Endothelial cell of umbilical vein (primary cell): ENCODE data around the gene CDK6. TPM values are rescaled to one million over a fixed set of nuclear protein-coding genes. Genes with fewer than 3 reads are reported as not detected.

ENCODE experiments used
- BruUV-seq: library from RNA; stranded (reverse); fragments of 400-500 nt; replicated peaks from 2 replicates; lab custom pipeline; 2021; lab: Mats Ljungman, UMichigan
- CTCF ChIA-PET: fragments of 300-600, 350-600 bp; sonication (Branson Sonifier 250); formaldehyde crosslinking; loops from one replicate; lab custom pipeline; 2021; ENCODE audit warnings: antibody characterized with exemption, inconsistent platforms; lab: Charles Lee
- POLR2A ChIA-PET: fragments of 300-600, 350-600 bp; sonication (Branson Sonifier 250); formaldehyde crosslinking; loops from one replicate; lab custom pipeline; 2021; ENCODE audit warnings: antibody characterized with exemption, inconsistent platforms; lab: Charles Lee
- DNase-seq: peaks from one replicate; pipeline ENCODE4 v3.0.0-alpha.2; 2011; ENCODE audit warnings: low read depth, low spot score
- FAIRE-seq: peaks from 2 replicates; lab custom pipeline; 2011; peaks lifted over from hg19 to GRCh38; lab: Jason Lieb, UNC
- H2AFZ ChIP-seq: 2 replicates; pipeline ENCODE4 v1.6.0; 2012; ENCODE audit warnings: low read depth, low read length, control low read depth, inconsistent platforms
- H3K27ac ChIP-seq: 2 replicates; pipeline ENCODE4 v1.5.1; 2011; ENCODE audit warnings: low read depth, mild to moderate bottlenecking, control low read depth, low read length, moderate library complexity; ENCODE audit not compliant: insufficient read depth
- H3K27me3 ChIP-seq, 2 experiments: 2 replicates each; pipeline versions ENCODE4 v1.6.0 to v1.6.1; 2011; ENCODE audit warnings: low read length in 2 of 2, mixed read lengths in 1 of 2; ENCODE audit not compliant: control insufficient read depth in 2 of 2, insufficient read depth in 2 of 2
- H3K36me3 ChIP-seq, 2 experiments: 2 replicates in 1 of 2; 3 replicates in 1 of 2; pipeline ENCODE4 v1.5.1; 2011; ENCODE audit warnings: low read length in 2 of 2, mild to moderate bottlenecking in 1 of 2, moderate library complexity in 1 of 2; ENCODE audit not compliant: control insufficient read depth in 2 of 2, insufficient read depth in 2 of 2; ENCODE audit errors: extremely low read depth in 1 of 2
- H3K4me1 ChIP-seq: 3 replicates; pipeline ENCODE4 v1.5.1; 2011; ENCODE audit warnings: mild to moderate bottlenecking, low read length; ENCODE audit not compliant: control insufficient read depth, insufficient read depth; ENCODE audit errors: extremely low read depth
- H3K4me2 ChIP-seq: 2 replicates; pipeline ENCODE4 v1.6.1; 2011; ENCODE audit warnings: low read length, control low read depth, mixed read lengths; ENCODE audit not compliant: insufficient read depth
- H3K4me3 ChIP-seq, 3 experiments: fragments of 200-600 bp in 1 of 3; sonication (generic), shearing (Covaris generic) in 1 of 3; replicated peaks in 1 of 3; 2 replicates each; pipeline ENCODE4 v1.5.1; 2011 to 2016; ENCODE audit warnings: control low read depth in 3 of 3, low read length in 3 of 3, mild to moderate bottlenecking in 2 of 3, inconsistent platforms in 1 of 3, low read depth in 1 of 3, moderate library complexity in 1 of 3; ENCODE audit not compliant: insufficient read depth in 1 of 3
- H3K79me2 ChIP-seq: 2 replicates; pipeline ENCODE4 v1.6.0; 2012; ENCODE audit warnings: low read length, inconsistent platforms; ENCODE audit not compliant: control insufficient read depth, insufficient read depth
- H3K9ac ChIP-seq: replicated peaks from 2 replicates; pipeline ENCODE3; 2011; ENCODE audit warnings: low read length, control low read depth; ENCODE audit not compliant: insufficient read depth; ENCODE audit errors: extremely low read depth
- H3K9me1 ChIP-seq: replicated peaks from 3 replicates; pipeline ENCODE4 v1.6.0; 2011; ENCODE audit warnings: mild to moderate bottlenecking, low read length; ENCODE audit not compliant: control insufficient read depth, insufficient read depth; ENCODE audit errors: extremely low read depth
- H3K9me3 ChIP-seq: replicated peaks from 2 replicates; pipeline ENCODE4 v1.5.1; 2012; ENCODE audit warnings: low read length, inconsistent platforms; ENCODE audit not compliant: control insufficient read depth, insufficient read depth
- H4K20me1 ChIP-seq: replicated peaks from 2 replicates; pipeline ENCODE3; 2011; ENCODE audit warnings: mild to moderate bottlenecking, low read length; ENCODE audit not compliant: control insufficient read depth, insufficient read depth; ENCODE audit errors: extremely low read depth
- EZH2 ChIP-seq: IDR thresholded peaks from 2 replicates; pipeline ENCODE4 v1.6.1; 2012; ENCODE audit warnings: borderline replicate concordance, low read depth, mild to moderate bottlenecking, moderate library complexity, low read length, inconsistent platforms; ENCODE audit not compliant: severe bottlenecking
- FOS ChIP-seq: IDR thresholded peaks from 2 replicates; pipeline ENCODE4 v1.6.1; 2011; ENCODE audit warnings: mild to moderate bottlenecking, low read length, moderate library complexity, borderline replicate concordance; ENCODE audit not compliant: insufficient read depth
- GATA2 ChIP-seq: IDR thresholded peaks from 2 replicates; pipeline ENCODE4 v1.7.0; 2011; ENCODE audit warnings: low read depth, mild to moderate bottlenecking, moderate library complexity, mixed read lengths, low read length; ENCODE audit not compliant: insufficient read length, insufficient read depth
- JUN ChIP-seq: IDR thresholded peaks from 2 replicates; pipeline ENCODE4 v1.6.1; 2011; ENCODE audit warnings: borderline replicate concordance, low read depth; ENCODE audit not compliant: insufficient read length, insufficient read depth
- MYC ChIP-seq: IDR thresholded peaks from one replicate; pipeline ENCODE4 v1.6.1; 2011; ENCODE audit warnings: mild to moderate bottlenecking, low read depth, low read length
- POLR2A ChIP-seq: IDR thresholded peaks from 2 replicates; pipeline ENCODE4 v1.6.1; 2012; ENCODE audit warnings: low read depth, mild to moderate bottlenecking, control low read depth, low read length
- POLR2AphosphoS5 ChIP-seq: IDR thresholded peaks from 2 replicates; pipeline ENCODE4 v1.6.1; 2012; ENCODE audit warnings: low read depth, mild to moderate bottlenecking, control low read depth, low read length, moderate library complexity; ENCODE audit not compliant: insufficient read depth
- dilution Hi-C: fragments of 300-500 bp; cut with MboI; formaldehyde crosslinking; loops from one replicate; pipeline ENCODE4 v1.15.0; 2019; ENCODE audit warnings: low sequenced_read_pairs; ENCODE audit not compliant: extremely low pct_ligation_motif_present
- intact Hi-C: fragments of 100-400 bp; cut with micrococcal nuclease; formaldehyde crosslinking; loops from one replicate; pipeline ENCODE4 v1.10.0; 2022
- polyA plus RNA-seq, 4 experiments: library from polyadenylated mRNA; depleted of rRNA in 3 of 4; stranded (reverse) in 3 of 4; unstranded in 1 of 4; fragments of >200 nt; gene quantifications; 2 replicates each; pipeline versions ENCODE4 v1.2.1 to v1.2.3, GENCODE V29; 2011 to 2012; ENCODE audit warnings: missing spikeins in 1 of 4
- total RNA-seq: library from RNA; stranded (reverse); gene quantifications from 2 replicates; pipeline ENCODE4 v1.2.3, GENCODE V29; 2021
- TF ChIP-seq, protein P1 (sequence below), 2 donors: IDR thresholded peaks; 1 replicate in 1 of 2; 2 replicates in 1 of 2; pipeline ENCODE4 v1.5.1; 2011; ENCODE audit warnings: low read length in 2 of 2, mild to moderate bottlenecking in 2 of 2, moderate library complexity in 2 of 2, control low read depth in 1 of 2, inconsistent platforms in 1 of 2, low read depth in 1 of 2; ENCODE audit not compliant: insufficient read depth in 1 of 2; ENCODE audit errors: extremely low read depth in 1 of 2
- TF ChIP-seq, protein P2 (sequence below): IDR thresholded peaks from 2 replicates; pipeline ENCODE4 v1.6.1; 2011; ENCODE audit not compliant: insufficient read depth, insufficient read length

CDK6 gene
- total and polyA plus RNA-seq, 2 donors (not counting 3 experiments of a cell fraction or from before 2014, with no cell fraction given) = 6.0 to 28.2 TPM

DNA sequence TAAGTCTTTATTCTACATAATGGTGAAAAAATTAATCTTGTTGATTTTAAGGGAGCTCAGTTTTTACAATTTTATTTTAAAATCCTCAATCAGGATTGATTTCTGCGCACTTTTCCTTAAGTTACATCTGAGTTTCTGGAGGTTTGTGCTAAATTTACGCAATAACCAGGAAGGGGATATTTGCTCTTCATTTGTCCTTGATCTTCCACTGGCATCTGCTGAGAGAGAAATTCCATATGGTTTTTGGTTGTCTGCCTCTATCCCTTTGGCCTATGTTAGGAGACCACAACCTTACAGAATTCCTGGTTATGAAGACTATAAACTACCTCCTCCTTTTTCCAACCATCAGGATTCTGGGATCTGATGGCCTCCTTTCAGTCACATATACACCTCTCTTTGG is 20.1 kb upstream of the CDK6 start:
- Histone ChIP-seq H3K9ac (no peak overlapping the region), H3K9me3 (no peaks in the 10 kb centered on the region), H3K79me2 (no peaks in the 10 kb centered on the region), H3K4me2 (no peak overlapping the region), H2AFZ (no peak overlapping the region), H3K36me3 (no peaks in the 10 kb centered on the region), H4K20me1 (no peaks in the 10 kb centered on the region), H3K4me3 (no peak overlapping the region), H3K4me1 (no peaks in the 10 kb centered on the region), H3K9me1 (no peaks in the 10 kb centered on the region), H3K27me3 (peaks cover 2 to 6% of the 10 kb centered on the region in 2 experiments), H3K27ac (no peak overlapping the region)
- TF ChIP-seq POLR2AphosphoS5 = no peak
- TF ChIP-seq GATA2 = no peak
- no peak for TF ChIP-seq MYC
- no peak for TF ChIP-seq JUN
- no peak for TF ChIP-seq EZH2
- TF ChIP-seq, protein P1, sequence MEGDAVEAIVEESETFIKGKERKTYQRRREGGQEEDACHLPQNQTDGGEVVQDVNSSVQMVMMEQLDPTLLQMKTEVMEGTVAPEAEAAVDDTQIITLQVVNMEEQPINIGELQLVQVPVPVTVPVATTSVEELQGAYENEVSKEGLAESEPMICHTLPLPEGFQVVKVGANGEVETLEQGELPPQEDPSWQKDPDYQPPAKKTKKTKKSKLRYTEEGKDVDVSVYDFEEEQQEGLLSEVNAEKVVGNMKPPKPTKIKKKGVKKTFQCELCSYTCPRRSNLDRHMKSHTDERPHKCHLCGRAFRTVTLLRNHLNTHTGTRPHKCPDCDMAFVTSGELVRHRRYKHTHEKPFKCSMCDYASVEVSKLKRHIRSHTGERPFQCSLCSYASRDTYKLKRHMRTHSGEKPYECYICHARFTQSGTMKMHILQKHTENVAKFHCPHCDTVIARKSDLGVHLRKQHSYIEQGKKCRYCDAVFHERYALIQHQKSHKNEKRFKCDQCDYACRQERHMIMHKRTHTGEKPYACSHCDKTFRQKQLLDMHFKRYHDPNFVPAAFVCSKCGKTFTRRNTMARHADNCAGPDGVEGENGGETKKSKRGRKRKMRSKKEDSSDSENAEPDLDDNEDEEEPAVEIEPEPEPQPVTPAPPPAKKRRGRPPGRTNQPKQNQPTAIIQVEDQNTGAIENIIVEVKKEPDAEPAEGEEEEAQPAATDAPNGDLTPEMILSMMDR (IDR thresholded peaks at IDR 0.05; ENCODE audit: extremely low read depth in 1 of 2, insufficient read depth in 1 of 2, low read depth in 1 of 2, low read length in 2 of 2) = no peak
- TF ChIP-seq POLR2A = no peak
- TF ChIP-seq, protein P2, sequence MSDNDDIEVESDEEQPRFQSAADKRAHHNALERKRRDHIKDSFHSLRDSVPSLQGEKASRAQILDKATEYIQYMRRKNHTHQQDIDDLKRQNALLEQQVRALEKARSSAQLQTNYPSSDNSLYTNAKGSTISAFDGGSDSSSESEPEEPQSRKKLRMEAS = no peak
- no peak for TF ChIP-seq FOS
- POLR2A ChIA-PET = no interaction called here
- FAIRE-seq (no peak), DNase-seq (no peak)
- dilution Hi-C loops (no loop called here), intact Hi-C loops (no loop called here)
- CTCF ChIA-PET = no interaction called here
- BruUV-seq = no TSS peak
